ENCODE results near the gene PTPRN2.
"Not testable (repeated sequence)": the region's sequence is repeated elsewhere in the genome, so short reads cannot be mapped to it uniquely, and the experiment has no call there.

Gene PTPRN2

GRCh38 chr7:158259671-158260418 lies 327.8 kb downstream of the PTPRN2 start:
- no peak for DNase-seq

GRCh38 chr7:158259141-158259540 lies 328.5 kb downstream of the PTPRN2 start:
- no peak for DNase-seq

- no peak for DNase-seq
Observed at GRCh38 chr7:158258411-158259130, 329.1 kb downstream of the PTPRN2 start.

- no peak for DNase-seq
Observed at GRCh38 chr7:158257516-158258410, 329.9 kb downstream of the PTPRN2 start.

- DNase-seq = no peak
Observed at GRCh38 chr7:158257001-158257400, 330.6 kb downstream of the PTPRN2 start.

GRCh38 chr7:158256091-158256816 lies 331.4 kb downstream of the PTPRN2 start:
- no peak for DNase-seq

- DNase-seq = no peak
Observed at GRCh38 chr7:158255558-158255957, 332.1 kb downstream of the PTPRN2 start.

GRCh38 chr7:158255156-158255555 lies 332.5 kb downstream of the PTPRN2 start:
- no peak for DNase-seq

GRCh38 chr7:158253670-158254045 lies 334.0 kb downstream of the PTPRN2 start:
- not testable (repeated sequence) for DNase-seq

GRCh38 chr7:158252837-158253669 lies 334.6 kb downstream of the PTPRN2 start:
- no peak for DNase-seq

- DNase-seq = no peak
Observed at GRCh38 chr7:158252081-158252836, 335.4 kb downstream of the PTPRN2 start.

GRCh38 chr7:158251061-158251965 lies 336.3 kb downstream of the PTPRN2 start:
- no peak for DNase-seq

GRCh38 chr7:158249692-158250091 lies 337.9 kb downstream of the PTPRN2 start:
- no peak for DNase-seq

GRCh38 chr7:158248816-158249215 lies 338.8 kb downstream of the PTPRN2 start:
- no peak for DNase-seq

- DNase-seq = no peak
Observed at GRCh38 chr7:158247758-158248487, 339.7 kb downstream of the PTPRN2 start.

GRCh38 chr7:158246960-158247673 lies 340.5 kb downstream of the PTPRN2 start:
- DNase-seq = no peak

GRCh38 chr7:158246272-158246959 lies 341.2 kb downstream of the PTPRN2 start:
- no peak for DNase-seq

- no peak for DNase-seq
Observed at GRCh38 chr7:158245724-158246041, 341.9 kb downstream of the PTPRN2 start.

All from effector CD4-positive, alpha-beta T cell (primary cell).